K562 (cell line): Measurements from ENCODE around the gene LRTM1. TPM values are rescaled to one million over a fixed set of nuclear protein-coding genes. Genes with fewer than 3 reads are reported as not detected.

Source experiments
- ATAC-seq: fragments of 200-7000 bp; cut with Tn5 transposase; 3 replicates; pipeline ENCODE4 v1.9.1; 2020; ENCODE audit warnings: moderate library complexity
- BruUV-seq: library from RNA; stranded (reverse); fragments of 400-500 nt; replicated peaks from 2 replicates; lab custom pipeline; 2021; lab: Mats Ljungman, UMichigan
- CTCF ChIA-PET: fragments of 300-600 bp; formaldehyde crosslinking; extraction: SDS; loops from one replicate; lab custom pipeline; 2021; ENCODE audit warnings: low intra/inter-chr PET ratio; lab: Yijun Ruan, JAX
- POLR2A ChIA-PET: fragments of 300-600, 350-650 bp; sonication (Branson Sonifier 250); formaldehyde crosslinking; extraction: SDS; loops from one replicate; lab custom pipeline; 2021; ENCODE audit warnings: antibody characterized with exemption, inconsistent platforms; lab: Yijun Ruan, JAX
- DNase-seq, 4 experiments: peaks; one replicate each; pipeline versions ENCODE4 v3.0.0 to v3.0.0-alpha.2; 2011 to 2018; ENCODE audit warnings: low spot score in 3 of 4, mixed read lengths in 3 of 4; ENCODE audit errors: extremely low read depth in 1 of 4
- FAIRE-seq: peaks from 2 replicates; lab custom pipeline; 2011; peaks lifted over from hg19 to GRCh38; lab: Jason Lieb, UNC
- H2AFZ ChIP-seq: 2 replicates; pipeline ENCODE4 v1.6.0; 2011; ENCODE audit warnings: low read depth, low read length, control low read depth, inconsistent platforms
- H3K27ac ChIP-seq: fragments of 200-600 bp; 3 replicates; pipeline ENCODE4 v1.8.0; 2011; ENCODE audit warnings: low read depth, mild to moderate bottlenecking, control low read depth, inconsistent platforms, low read length, moderate library complexity, mixed read lengths; ENCODE audit errors: extremely low read depth
- H3K27me3 ChIP-seq, 2 experiments: fragments of 300-600 bp in 1 of 2; 2 replicates in 1 of 2; 3 replicates in 1 of 2; pipeline versions ENCODE4 v1.6.0 to v1.8.0; 2011; ENCODE audit warnings: inconsistent platforms in 2 of 2, low read length in 2 of 2, mild to moderate bottlenecking in 1 of 2, mixed read lengths in 1 of 2, moderate library complexity in 1 of 2; ENCODE audit not compliant: control insufficient read depth in 2 of 2, insufficient read depth in 2 of 2
- H3K36me3 ChIP-seq: fragments of 300-600 bp; 3 replicates; pipeline ENCODE4 v1.8.0; 2011; ENCODE audit warnings: mild to moderate bottlenecking, low read length, inconsistent platforms; ENCODE audit not compliant: control insufficient read depth, insufficient read depth
- H3K4me1 ChIP-seq, 2 experiments: fragments of 200-600 bp in 1 of 2; replicated peaks in 1 of 2; 2 replicates in 1 of 2; 3 replicates in 1 of 2; pipeline versions ENCODE4 v1.5.1 to v1.8.0; 2011; ENCODE audit warnings: inconsistent platforms in 2 of 2, low read length in 2 of 2, mild to moderate bottlenecking in 1 of 2, mixed read lengths in 1 of 2, moderate library complexity in 1 of 2; ENCODE audit not compliant: control insufficient read depth in 2 of 2, insufficient read depth in 2 of 2
- H3K4me2 ChIP-seq: 2 replicates; pipeline ENCODE4 v1.6.1; 2011; ENCODE audit warnings: low read length, control low read depth, inconsistent platforms, mixed read lengths; ENCODE audit not compliant: insufficient read depth
- H3K4me3 ChIP-seq: fragments of 200-600 bp; sonication (generic), shearing (Covaris generic); 2 replicates; pipeline ENCODE4 v1.5.1; 2016; ENCODE audit warnings: control low read depth, inconsistent platforms
- H3K79me2 ChIP-seq: fragments of 200-600 bp; 3 replicates; pipeline ENCODE4 v1.8.0; 2011; ENCODE audit warnings: low read length, inconsistent platforms; ENCODE audit not compliant: control insufficient read depth, insufficient read depth
- H3K9ac ChIP-seq, 2 experiments: 2 replicates each; pipeline versions ENCODE4 v1.6.0 to v1.6.1; 2011; ENCODE audit warnings: low read depth in 2 of 2, low read length in 2 of 2, control low read depth in 1 of 2, inconsistent platforms in 1 of 2, mild to moderate bottlenecking in 1 of 2, mixed read lengths in 1 of 2; ENCODE audit not compliant: insufficient read depth in 1 of 2
- H3K9me1 ChIP-seq: one replicate; pipeline ENCODE4 v1.6.0; 2011; ENCODE audit warnings: inconsistent platforms, mild to moderate bottlenecking, low read length, moderate library complexity; ENCODE audit not compliant: control insufficient read depth, insufficient read depth
- H3K9me3 ChIP-seq: replicated peaks from 2 replicates; pipeline ENCODE4 v1.5.1; 2011; ENCODE audit warnings: low read depth, low read length, inconsistent platforms; ENCODE audit not compliant: control insufficient read depth, insufficient read depth
- H4K20me1 ChIP-seq: replicated peaks from 2 replicates; pipeline ENCODE4 v1.6.1; 2011; ENCODE audit warnings: low read length, inconsistent platforms, mixed read lengths; ENCODE audit not compliant: control insufficient read depth, insufficient read depth
- ARNT ChIP-seq, 2 experiments: fragments of 450-650 bp; IDR thresholded peaks; 2 replicates each; pipeline ENCODE4 v1.6.1; 2016; ENCODE audit warnings: mild to moderate bottlenecking in 1 of 2
- CREB1 ChIP-seq, 2 experiments: sonication (generic) in 1 of 2; formaldehyde crosslinking in 1 of 2; IDR thresholded peaks; 2 replicates each; pipeline versions ENCODE4 v1.6.1 to v1.8.0; 2012 to 2022; ENCODE audit warnings: inconsistent platforms in 1 of 2, mild to moderate bottlenecking in 1 of 2, missing genetic modification reagents in 1 of 2, moderate library complexity in 1 of 2
- HDAC1 ChIP-seq, 2 experiments: fragments of 450-650 bp; IDR thresholded peaks; 2 replicates each; pipeline ENCODE4 v1.6.1; 2016 to 2017; ENCODE audit warnings: inconsistent platforms in 1 of 2, mild to moderate bottlenecking in 1 of 2, moderate library complexity in 1 of 2
- KLF13 ChIP-seq: fragments of 450-650 bp; IDR thresholded peaks from 2 replicates; pipeline ENCODE4 v1.6.1; 2016; ENCODE audit warnings: missing genetic modification characterization, low read depth, mild to moderate bottlenecking, missing compliant biosample characterization, moderate library complexity, borderline replicate concordance
- MYC ChIP-seq, 2 experiments: fragments of 250-450 bp in 1 of 2; sonication (Bioruptor Pico) in 1 of 2; IDR thresholded peaks; 2 replicates each; pipeline versions ENCODE4 v1.5.1 to v1.6.1; 2012 to 2021; ENCODE audit warnings: low read depth in 2 of 2, borderline replicate concordance in 1 of 2, improper control_type of control experiment in 1 of 2, low read length in 1 of 2, mild to moderate bottlenecking in 1 of 2, moderate library complexity in 1 of 2
- SMAD4 ChIP-seq: fragments of 250-450 bp; sonication (Bioruptor Pico); conservative IDR thresholded peaks from 2 replicates; pipeline ENCODE4 v1.8.0; 2021; ENCODE audit warnings: inconsistent platforms, mild to moderate bottlenecking, moderate library complexity
- ZNF76 ChIP-seq: fragments of 250-450 bp; sonication (Bioruptor Pico); IDR thresholded peaks from 2 replicates; pipeline ENCODE4 v1.4.0; 2020; ENCODE audit warnings: mild to moderate bottlenecking, moderate library complexity, borderline replicate concordance
- ZNF778 ChIP-seq: fragments of 450-650 bp; formaldehyde crosslinking; IDR thresholded peaks from 2 replicates; pipeline ENCODE4 v1.4.0; 2020; ENCODE audit warnings: mild to moderate bottlenecking, moderate library complexity
- WGBS: fragments of 100-300 bp; shearing (Covaris generic); methylation state at CpG from one replicate; pipeline ENCODE4 v1.1.6; 2016; ENCODE audit warnings: low coverage, mixed read lengths; ENCODE audit not compliant: insufficient coverage; ENCODE audit errors: missing lambda C conversion rate; 5-methylcytosine and 5-hydroxymethylcytosine counted together
- in situ Hi-C: fragments of 300-500 bp; cut with MboI; formaldehyde crosslinking; loops from 4 replicates; pipeline ENCODE4 v1.15.0; 2018; ENCODE audit warnings: inconsistent platforms, mixed read lengths
- intact Hi-C: fragments of 100-400 bp; cut with micrococcal nuclease; formaldehyde crosslinking; loops from 2 replicates; pipeline ENCODE4 v1.14.2; 2022
- polyA plus RNA-seq, 8 experiments: library from polyadenylated mRNA; depleted of rRNA in 4 of 8; stranded (reverse) in 5 of 8; unstranded in 3 of 8; fragments of >200 nt; fragmentation: Nextera tagmentation in 2 of 8; fragmentation: Illumina TruSeq in 1 of 8; extraction: Ambion mirVana in 2 of 8; extraction: Trizol in 1 of 8; gene quantifications; 2 replicates each; pipeline versions ENCODE4 v1.2.1 to v1.2.3, GENCODE V29; 2011 to 2014; ENCODE audit warnings: inconsistent platforms in 1 of 8, missing spikeins in 1 of 8
- total RNA-seq, 7 experiments: library from RNA; depleted of rRNA in 6 of 7; stranded (reverse); fragments of >200 nt in 6 of 7; fragmentation: Illumina TruSeq in 2 of 7; extraction: Trizol in 2 of 7; gene quantifications; 2 replicates each; pipeline versions ENCODE4 v1.2.1 to v1.2.3, GENCODE V29; 2011 to 2021; ENCODE audit warnings: low replicate concordance in 1 of 7
- TF ChIP-seq, protein P1 (sequence below): fragments of 250-450 bp; sonication (Bioruptor Pico); IDR thresholded peaks from 2 replicates; pipeline ENCODE4 v1.4.0; 2020; ENCODE audit warnings: mild to moderate bottlenecking, moderate library complexity
- TF ChIP-seq, protein P2 (sequence below), 3 experiments: IDR thresholded peaks in 2 of 3; conservative IDR thresholded peaks in 1 of 3; 2 replicates each; pipeline ENCODE4 v1.5.1; 2011 to 2012; ENCODE audit warnings: low read length in 3 of 3, mild to moderate bottlenecking in 3 of 3, control low read depth in 2 of 3, improper control_type of control experiment in 1 of 3, inconsistent platforms in 1 of 3, low read depth in 1 of 3, mixed read lengths in 1 of 3, moderate library complexity in 1 of 3; ENCODE audit not compliant: insufficient read depth in 2 of 3
- TF ChIP-seq, protein P3 (sequence below): fragments of 450-650 bp; IDR thresholded peaks from 2 replicates; pipeline ENCODE4 v1.7.0; 2016; ENCODE audit warnings: borderline replicate concordance

LRTM1 gene
- total and polyA plus RNA-seq, 9 of the 15 experiments (the other 6 are each of a cell fraction or from before 2014, with no cell fraction given), result not detected

DNA sequence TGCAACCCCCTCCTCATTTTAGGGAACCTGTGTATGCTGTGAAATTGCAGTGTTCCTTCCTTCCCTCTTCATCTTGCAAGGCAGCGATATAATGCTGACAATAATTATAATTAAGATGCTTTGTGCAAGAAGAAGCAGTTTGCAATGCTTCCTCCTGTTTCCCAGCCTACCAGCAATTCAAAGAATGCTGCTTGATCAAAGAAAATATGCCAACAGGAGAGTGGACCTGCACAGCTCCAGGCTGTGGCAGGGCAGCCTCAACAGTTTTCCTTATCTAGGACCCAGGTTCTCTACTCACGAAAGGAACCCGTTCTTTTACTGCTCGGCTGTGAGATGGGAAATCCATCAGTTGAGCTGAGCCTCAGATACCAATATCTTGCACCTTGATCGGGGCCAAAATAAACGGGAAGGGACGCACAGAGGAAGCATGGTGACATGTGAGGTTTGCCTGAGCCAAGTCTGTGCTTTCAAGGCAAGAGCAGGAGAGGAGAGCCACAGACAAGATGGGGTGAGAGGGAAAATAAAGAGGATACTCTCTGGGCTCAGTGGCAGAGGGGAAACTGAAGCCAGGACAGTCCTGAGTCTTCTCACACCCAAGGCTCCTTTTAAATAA lies 22.6 kb upstream of the LRTM1 start:
- Histone ChIP-seq H3K4me2 (no peak overlapping the region), H3K27me3 (no peaks in the 10 kb centered on the region), H3K4me1 (no peaks in the 10 kb centered on the region; a peak in 1 of 5 replicates), H3K9ac (no peak overlapping the region), H3K9me3 (no peaks in the 10 kb centered on the region), H3K27ac (no peak overlapping the region), H3K9me1 (no peaks in the 10 kb centered on the region), H3K79me2 (no peaks in the 10 kb centered on the region), H3K36me3 (no peaks in the 10 kb centered on the region), H2AFZ (no peak overlapping the region), H4K20me1 (no peaks in the 10 kb centered on the region), H3K4me3 (no peak overlapping the region)
- ATAC-seq, result no peak
- 0% methylated on average over 6 of the region's 7 CpGs for WGBS
- DNase-seq, result no peak
- in situ Hi-C loops (no loop called here), intact Hi-C loops (loop anchor here (5.0 kb wide), 1 partner anchor 232 kb away; no protein-coding TSS in a partner anchor)
- ChIA-PET POLR2A (no interaction called here), CTCF (no interaction called here)
- BruUV-seq, result no TSS peak
- FAIRE-seq, result no peak
- TF ChIP-seq ZNF76 (CRISPR knock-in tag) (no peak), KLF13 (tag) (no peak), MYC (IDR thresholded peaks at IDR 0.05; ENCODE audit: low read depth, low read length) (no peak), MYC (CRISPR knock-in tag; IDR thresholded peaks at IDR 0.05; ENCODE audit: borderline replicate concordance, low read depth) (no peak), SMAD4 (CRISPR knock-in tag) (no peak), CREB1 (IDR thresholded peaks at IDR 0.05) (no peak), CREB1 (CRISPR knock-in tag; IDR thresholded peaks at IDR 0.05) (no peak), ARNT (IDR thresholded peaks at IDR 0.05) (no peak), HDAC1 (IDR thresholded peaks at IDR 0.05) (no peak), ZNF778 (CRISPR knock-in tag) (no peak)
- TF ChIP-seq, protein P1, sequence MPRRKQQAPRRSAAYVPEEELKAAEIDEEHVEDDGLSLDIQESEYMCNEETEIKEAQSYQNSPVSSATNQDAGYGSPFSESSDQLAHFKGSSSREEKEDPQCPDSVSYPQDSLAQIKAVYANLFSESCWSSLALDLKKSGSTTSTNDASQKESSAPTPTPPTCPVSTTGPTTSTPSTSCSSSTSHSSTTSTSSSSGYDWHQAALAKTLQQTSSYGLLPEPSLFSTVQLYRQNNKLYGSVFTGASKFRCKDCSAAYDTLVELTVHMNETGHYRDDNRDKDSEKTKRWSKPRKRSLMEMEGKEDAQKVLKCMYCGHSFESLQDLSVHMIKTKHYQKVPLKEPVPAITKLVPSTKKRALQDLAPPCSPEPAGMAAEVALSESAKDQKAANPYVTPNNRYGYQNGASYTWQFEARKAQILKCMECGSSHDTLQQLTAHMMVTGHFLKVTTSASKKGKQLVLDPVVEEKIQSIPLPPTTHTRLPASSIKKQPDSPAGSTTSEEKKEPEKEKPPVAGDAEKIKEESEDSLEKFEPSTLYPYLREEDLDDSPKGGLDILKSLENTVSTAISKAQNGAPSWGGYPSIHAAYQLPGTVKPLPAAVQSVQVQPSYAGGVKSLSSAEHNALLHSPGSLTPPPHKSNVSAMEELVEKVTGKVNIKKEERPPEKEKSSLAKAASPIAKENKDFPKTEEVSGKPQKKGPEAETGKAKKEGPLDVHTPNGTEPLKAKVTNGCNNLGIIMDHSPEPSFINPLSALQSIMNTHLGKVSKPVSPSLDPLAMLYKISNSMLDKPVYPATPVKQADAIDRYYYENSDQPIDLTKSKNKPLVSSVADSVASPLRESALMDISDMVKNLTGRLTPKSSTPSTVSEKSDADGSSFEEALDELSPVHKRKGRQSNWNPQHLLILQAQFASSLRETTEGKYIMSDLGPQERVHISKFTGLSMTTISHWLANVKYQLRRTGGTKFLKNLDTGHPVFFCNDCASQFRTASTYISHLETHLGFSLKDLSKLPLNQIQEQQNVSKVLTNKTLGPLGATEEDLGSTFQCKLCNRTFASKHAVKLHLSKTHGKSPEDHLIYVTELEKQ, result no peak
- TF ChIP-seq, protein P2, sequence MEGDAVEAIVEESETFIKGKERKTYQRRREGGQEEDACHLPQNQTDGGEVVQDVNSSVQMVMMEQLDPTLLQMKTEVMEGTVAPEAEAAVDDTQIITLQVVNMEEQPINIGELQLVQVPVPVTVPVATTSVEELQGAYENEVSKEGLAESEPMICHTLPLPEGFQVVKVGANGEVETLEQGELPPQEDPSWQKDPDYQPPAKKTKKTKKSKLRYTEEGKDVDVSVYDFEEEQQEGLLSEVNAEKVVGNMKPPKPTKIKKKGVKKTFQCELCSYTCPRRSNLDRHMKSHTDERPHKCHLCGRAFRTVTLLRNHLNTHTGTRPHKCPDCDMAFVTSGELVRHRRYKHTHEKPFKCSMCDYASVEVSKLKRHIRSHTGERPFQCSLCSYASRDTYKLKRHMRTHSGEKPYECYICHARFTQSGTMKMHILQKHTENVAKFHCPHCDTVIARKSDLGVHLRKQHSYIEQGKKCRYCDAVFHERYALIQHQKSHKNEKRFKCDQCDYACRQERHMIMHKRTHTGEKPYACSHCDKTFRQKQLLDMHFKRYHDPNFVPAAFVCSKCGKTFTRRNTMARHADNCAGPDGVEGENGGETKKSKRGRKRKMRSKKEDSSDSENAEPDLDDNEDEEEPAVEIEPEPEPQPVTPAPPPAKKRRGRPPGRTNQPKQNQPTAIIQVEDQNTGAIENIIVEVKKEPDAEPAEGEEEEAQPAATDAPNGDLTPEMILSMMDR (IDR thresholded peaks at IDR 0.05 in 2 of 3, conservative IDR thresholded peaks at IDR 0.05 in 1 of 3; ENCODE audit: insufficient read depth in 2 of 3, low read depth in 1 of 3, low read length in 3 of 3), result no peak
- TF ChIP-seq, protein P3, sequence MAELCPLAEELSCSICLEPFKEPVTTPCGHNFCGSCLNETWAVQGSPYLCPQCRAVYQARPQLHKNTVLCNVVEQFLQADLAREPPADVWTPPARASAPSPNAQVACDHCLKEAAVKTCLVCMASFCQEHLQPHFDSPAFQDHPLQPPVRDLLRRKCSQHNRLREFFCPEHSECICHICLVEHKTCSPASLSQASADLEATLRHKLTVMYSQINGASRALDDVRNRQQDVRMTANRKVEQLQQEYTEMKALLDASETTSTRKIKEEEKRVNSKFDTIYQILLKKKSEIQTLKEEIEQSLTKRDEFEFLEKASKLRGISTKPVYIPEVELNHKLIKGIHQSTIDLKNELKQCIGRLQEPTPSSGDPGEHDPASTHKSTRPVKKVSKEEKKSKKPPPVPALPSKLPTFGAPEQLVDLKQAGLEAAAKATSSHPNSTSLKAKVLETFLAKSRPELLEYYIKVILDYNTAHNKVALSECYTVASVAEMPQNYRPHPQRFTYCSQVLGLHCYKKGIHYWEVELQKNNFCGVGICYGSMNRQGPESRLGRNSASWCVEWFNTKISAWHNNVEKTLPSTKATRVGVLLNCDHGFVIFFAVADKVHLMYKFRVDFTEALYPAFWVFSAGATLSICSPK, result no peak
